Stomach (tissue), 9 donors: Measurements from ENCODE around the gene CDK5RAP3. TPM values are rescaled to one million over a fixed set of nuclear protein-coding genes. Genes with fewer than 3 reads are reported as not detected.

ENCODE experiments used
- DNase-seq, 2 donors: peaks; one replicate each; pipeline versions ENCODE4 v3.0.0 to v3.0.0-alpha.2; 2013 to 2019
- H3K27ac ChIP-seq, 5 donors: fragments of 200-600 bp in 4 of 5; sonication (generic) in 4 of 5; one replicate each; pipeline ENCODE4 v1.5.1; 2013 to 2019; ENCODE audit warnings: mild to moderate bottlenecking in 1 of 5, moderate library complexity in 1 of 5
- H3K27me3 ChIP-seq, 3 donors: fragments of 200-600 bp; sonication (generic); one replicate each; pipeline ENCODE4 v1.5.1; 2017 to 2019; ENCODE audit warnings: mixed run types in 1 of 3
- H3K36me3 ChIP-seq, 4 donors: fragments of 200-600 bp; sonication (generic); 1 replicate in 3 of 4; 2 replicates in 1 of 4; pipeline ENCODE4 v1.5.1; 2016 to 2019
- H3K4me1 ChIP-seq, 4 donors: fragments of 200-600 bp; sonication (generic); one replicate each; pipeline ENCODE4 v1.5.1; 2016 to 2019
- H3K4me3 ChIP-seq, 4 donors: fragments of 200-600 bp; sonication (generic) in 3 of 4; one replicate each; pipeline ENCODE4 v1.5.1; 2016 to 2019; ENCODE audit warnings: mild to moderate bottlenecking in 1 of 4
- H3K9me3 ChIP-seq, 4 donors: fragments of 200-600 bp; sonication (generic); one replicate each; pipeline ENCODE4 v1.5.1; 2016 to 2019
- CTCF ChIP-seq, 7 experiments: fragments of 450-650 bp in 4 of 7; fragments of 200-600 bp in 3 of 7; sonication (generic) in 3 of 7; IDR thresholded peaks; one replicate each; pipeline ENCODE4 v1.5.1; 2016 to 2019; ENCODE audit warnings: antibody characterized with exemption in 7 of 7, control low read depth in 2 of 7, mild to moderate bottlenecking in 1 of 7
- EP300 ChIP-seq: sonication (generic); formaldehyde crosslinking; IDR thresholded peaks from one replicate; pipeline ENCODE4 v1.6.1; 2017; ENCODE audit warnings: antibody characterized with exemption
- POLR2A ChIP-seq, 4 donors: fragments of 450-650 bp; IDR thresholded peaks; one replicate each; pipeline ENCODE4 v1.6.1; 2016; ENCODE audit warnings: antibody characterized with exemption in 4 of 4, control low read depth in 2 of 4, mild to moderate bottlenecking in 1 of 4, moderate library complexity in 1 of 4
- POLR2AphosphoS5 ChIP-seq, 3 donors: sonication (generic); formaldehyde crosslinking; IDR thresholded peaks; one replicate each; pipeline ENCODE4 v1.6.1; 2016; ENCODE audit warnings: antibody characterized with exemption in 3 of 3
- WGBS, 5 donors: extraction: QIAGEN DNeasy Blood & Tissue Kit in 3 of 5; methylation state at CpG; one replicate each; pipeline versions ENCODE4 v1.1.5 to v1.1.7; 2013 to 2018; 5-methylcytosine and 5-hydroxymethylcytosine counted together
- intact Hi-C: fragments of 100-400 bp; cut with DNase I; formaldehyde crosslinking; loops from one replicate; pipeline ENCODE4 v1.15.1; 2023; ENCODE audit warnings: low total_unique reads
- polyA plus RNA-seq, 3 donors: library from polyadenylated mRNA; stranded (reverse); fragments of 200-250 nt; gene quantifications; one replicate each; pipeline ENCODE4 v1.2.3, GENCODE V29; 2013
- total RNA-seq, 5 donors: library from RNA; depleted of rRNA; stranded (reverse); fragments of >200 nt; gene quantifications; one replicate each; pipeline versions ENCODE4 v1.1.0 to v1.2.3, GENCODE V29; 2014 to 2016
- donor health status: healthy with polysubstance abuse.
- donor health status: Bipolar disorder and iron deficiency.
- donor health status: healthy.

CDK5RAP3 gene
- total and polyA plus RNA-seq, 8 donors = 101 to 682 (median 277) TPM

DNA sequence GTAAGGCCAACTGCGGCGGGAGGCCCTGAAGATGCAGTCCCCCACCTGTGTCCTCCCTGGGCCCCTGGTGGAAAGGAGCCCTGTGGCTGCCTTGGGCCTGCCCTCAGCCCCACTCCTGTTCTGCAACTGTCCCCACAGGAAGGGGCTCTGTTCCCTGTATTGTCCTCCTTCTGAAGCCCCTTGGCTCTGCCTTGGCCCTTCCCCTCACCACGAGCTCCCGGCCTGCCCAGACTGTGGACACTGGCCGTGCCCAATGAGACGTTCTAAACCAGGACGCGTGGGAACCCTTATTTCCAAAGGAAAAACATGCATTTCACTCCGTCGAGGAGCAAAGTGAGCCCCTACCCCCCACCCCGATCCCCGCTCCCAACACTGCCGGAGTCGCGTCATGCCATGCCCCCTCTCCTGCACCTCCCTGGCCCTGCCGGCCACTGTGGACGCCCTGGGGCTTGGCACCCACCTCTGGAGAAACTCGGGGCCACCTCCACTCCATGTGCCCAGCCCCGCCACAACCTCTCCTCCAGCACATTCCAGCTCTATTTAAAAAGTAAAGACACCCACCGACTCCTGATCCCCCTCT, 43.0 kb upstream of the CDK5RAP3 start:
- intact Hi-C loops = no loop called here
- no peaks in the 10 kb centered on the region for H3K9me3 ChIP-seq
- H3K27ac ChIP-seq = no peak overlapping the region
- H3K36me3 ChIP-seq = peaks cover 43 to 82% (median 79%) of the 10 kb centered on the region in 4 donors
- TF ChIP-seq POLR2A (IDR thresholded peaks at IDR 0.05) = no peak
- TF ChIP-seq EP300 = no peak
- TF ChIP-seq POLR2AphosphoS5 (IDR thresholded peaks at IDR 0.05) = no peak
- no peak for TF ChIP-seq CTCF (IDR thresholded peaks at IDR 0.05)
- 89 to 94% (median 92%) methylated on average over 18 to 20 of the region's 20 CpGs for WGBS, 5 donors
- no peaks in the 10 kb centered on the region for H3K4me1 ChIP-seq
- no peak for DNase-seq
- no peak overlapping the region for H3K4me3 ChIP-seq
- H3K27me3 ChIP-seq = no peaks in the 10 kb centered on the region

DNA sequence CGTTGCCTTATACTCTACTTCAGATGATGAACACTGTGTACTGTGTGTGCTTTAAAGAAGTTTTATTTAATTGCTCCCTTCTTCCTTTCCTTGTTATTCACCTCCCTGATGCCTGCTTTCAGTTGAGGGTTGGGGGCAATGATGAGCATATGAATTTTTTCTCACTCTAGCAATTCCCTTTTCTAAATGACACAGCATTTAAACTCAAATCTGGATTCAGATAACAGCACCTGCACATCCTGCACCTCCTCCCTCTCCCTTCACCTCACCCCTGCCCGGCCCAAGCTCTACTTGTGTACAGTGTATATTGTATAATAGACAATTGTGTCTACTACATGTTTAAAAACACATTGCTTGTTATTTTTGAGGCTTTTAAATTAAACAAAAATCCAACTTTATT, 42.5 kb upstream of the CDK5RAP3 start:
- no peaks in the 10 kb centered on the region for H3K27me3 ChIP-seq
- H3K36me3 ChIP-seq = peaks cover 38 to 77% (median 74%) of the 10 kb centered on the region in 4 donors
- no peaks in the 10 kb centered on the region for H3K9me3 ChIP-seq
- no peak overlapping the region for H3K27ac ChIP-seq
- no peak overlapping the region for H3K4me3 ChIP-seq
- no peak for DNase-seq
- 65 to 80% (median 76%) methylated on average over 2 of the region's 2 CpGs for WGBS, 5 donors
- intact Hi-C loops = no loop called here
- no peaks in the 10 kb centered on the region for H3K4me1 ChIP-seq
- TF ChIP-seq EP300 (no peak), POLR2A (IDR thresholded peaks at IDR 0.05) (no peak), CTCF (IDR thresholded peaks at IDR 0.05) (no peak), POLR2AphosphoS5 (IDR thresholded peaks at IDR 0.05) (no peak)

DNA sequence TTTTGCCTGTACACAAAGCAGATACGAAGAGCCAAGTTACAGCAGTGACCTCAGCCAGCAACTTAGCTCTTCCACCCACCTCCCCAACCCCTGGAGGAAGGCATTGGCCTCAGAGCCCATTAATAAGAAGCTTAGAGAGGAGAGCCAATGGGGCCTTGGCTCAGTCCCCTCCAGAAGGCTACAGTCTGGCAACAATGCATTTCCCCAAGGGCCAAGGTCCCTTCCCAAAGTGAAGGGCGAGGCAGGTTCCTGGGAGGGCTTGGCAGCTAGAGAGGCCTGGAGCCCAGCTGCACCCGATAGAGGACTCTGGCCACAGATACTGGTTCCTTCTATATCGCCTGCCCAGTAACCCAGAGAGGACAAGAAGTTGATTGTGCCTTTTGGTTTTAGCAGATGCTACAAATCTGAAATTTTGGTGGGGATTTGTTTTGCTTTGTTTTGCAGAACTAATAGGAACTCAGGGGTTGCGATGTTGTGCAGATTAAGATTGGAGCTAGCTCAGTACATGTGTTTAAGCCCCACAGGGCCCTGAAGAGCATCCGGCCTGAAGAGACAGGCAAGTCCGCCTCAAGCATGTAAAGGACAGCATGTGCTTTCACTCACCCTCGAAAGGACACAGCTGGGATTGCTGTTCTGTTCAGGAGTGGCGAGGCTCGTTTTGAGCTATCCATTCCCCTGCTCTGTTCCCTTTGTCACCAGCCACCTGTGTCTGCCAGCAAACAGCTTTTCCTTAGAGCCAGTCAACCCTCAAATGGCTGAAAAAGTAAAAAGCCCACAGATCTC, 41.5 kb upstream of the CDK5RAP3 start:
- H3K9me3 ChIP-seq = no peaks in the 10 kb centered on the region
- TF ChIP-seq POLR2AphosphoS5 (IDR thresholded peaks at IDR 0.05) (no peak), POLR2A (IDR thresholded peaks at IDR 0.05) (no peak), EP300 (no peak), CTCF (IDR thresholded peaks at IDR 0.05) (no peak)
- no peak for DNase-seq
- WGBS, 5 donors = 62 to 80% (median 69%) methylated on average over 10 of the region's 10 CpGs
- H3K36me3 ChIP-seq = peaks cover 28 to 67% (median 64%) of the 10 kb centered on the region in 4 donors
- H3K27me3 ChIP-seq = no peaks in the 10 kb centered on the region
- intact Hi-C loops = no loop called here
- no peak overlapping the region for H3K4me3 ChIP-seq
- H3K27ac ChIP-seq = no peak overlapping the region
- no peaks in the 10 kb centered on the region for H3K4me1 ChIP-seq

GRCh38 chr17:47931848-47932247, 39.1 kb upstream of the CDK5RAP3 start:
- no peak for DNase-seq
- 55 to 76% (median 59%) methylated on average over 4 of the region's 4 CpGs for whole genome bisulfite sequencing, 5 donors
- no peak overlapping the region for H3K27ac ChIP-seq
- no peak overlapping the region for H3K4me3 ChIP-seq
- intact Hi-C loops = no loop called here
- peaks cover 0 to 10% (median 0%) of the 10 kb centered on the region in 4 donors for H3K4me1 ChIP-seq
- no peaks in the 10 kb centered on the region for H3K9me3 ChIP-seq
- no peak for TF ChIP-seq CTCF (IDR thresholded peaks at IDR 0.05)
- no peaks in the 10 kb centered on the region for H3K27me3 ChIP-seq
- peaks cover 4 to 43% (median 40%) of the 10 kb centered on the region in 4 donors for H3K36me3 ChIP-seq
